WTC11 (cell line): Measurements from ENCODE around the gene SUPT4H1. TPM values are rescaled to one million over a fixed set of nuclear protein-coding genes. Genes with fewer than 3 reads are reported as not detected.

Source experiments
- ATAC-seq: fragments of 200-7000 bp; cut with Tn5 transposase; 2 replicates; pipeline ENCODE4 v1.10.0; 2021; ENCODE audit warnings: mild to moderate bottlenecking, moderate library complexity
- CTCF ChIA-PET: fragments of 300-600 bp; sonication (Branson Sonifier 250); formaldehyde crosslinking; loops from one replicate; lab custom pipeline; 2021; ENCODE audit warnings: antibody characterized with exemption; lab: Charles Lee
- POLR2A ChIA-PET: fragments of 350-600 bp; sonication (Branson Sonifier 250); formaldehyde crosslinking; loops from one replicate; lab custom pipeline; 2021; ENCODE audit warnings: antibody characterized with exemption; lab: Charles Lee
- DNase-seq: peaks from one replicate; pipeline ENCODE4 v3.0.0; 2021; ENCODE audit warnings: low spot score
- H3K27ac Mint-ChIP-seq: 2 replicates; pipeline ENCODE4 v1.8.0; 2021; ENCODE audit warnings: mixed read lengths
- H3K27me3 Mint-ChIP-seq: 2 replicates; pipeline ENCODE4 v1.8.0; 2021; ENCODE audit warnings: low read depth, mild to moderate bottlenecking, moderate library complexity, mixed read lengths
- H3K36me3 Mint-ChIP-seq: 2 replicates; pipeline ENCODE4 v1.8.0; 2021; ENCODE audit warnings: mixed read lengths
- H3K4me1 Mint-ChIP-seq: 2 replicates; pipeline ENCODE4 v1.8.0; 2022; ENCODE audit warnings: mixed read lengths
- H3K4me3 Mint-ChIP-seq: 2 replicates; pipeline ENCODE4 v1.8.0; 2021; ENCODE audit warnings: mild to moderate bottlenecking, moderate library complexity, mixed read lengths
- H3K9me3 Mint-ChIP-seq: 2 replicates; pipeline ENCODE4 v1.8.0; 2021; ENCODE audit warnings: mixed read lengths
- E2F1 ChIP-seq: sonication (generic); formaldehyde crosslinking; IDR thresholded peaks from 2 replicates; pipeline ENCODE4 v1.8.0; 2022; ENCODE audit warnings: mild to moderate bottlenecking, missing genetic modification reagents
- ELF4 ChIP-seq: sonication (generic); formaldehyde crosslinking; IDR thresholded peaks from 2 replicates; pipeline ENCODE4 v1.8.1; 2022; ENCODE audit warnings: low read depth, mild to moderate bottlenecking, moderate library complexity, missing genetic modification reagents
- FOXP1 ChIP-seq: sonication (generic); formaldehyde crosslinking; IDR thresholded peaks from 2 replicates; pipeline ENCODE4 v1.8.0; 2022; ENCODE audit warnings: missing genetic modification reagents, mild to moderate bottlenecking, moderate library complexity, borderline replicate concordance
- GABPB1 ChIP-seq: sonication (generic); formaldehyde crosslinking; IDR thresholded peaks from 2 replicates; pipeline ENCODE4 v1.8.1; 2023; ENCODE audit warnings: mild to moderate bottlenecking, missing genetic modification reagents
- GTF2I ChIP-seq: fragments of 250-450 bp; sonication (Bioruptor Pico); conservative IDR thresholded peaks from 2 replicates; pipeline ENCODE4 v1.4.0; 2021; ENCODE audit warnings: mild to moderate bottlenecking
- KAT7 ChIP-seq: sonication (generic); formaldehyde crosslinking; IDR thresholded peaks from 2 replicates; pipeline ENCODE4 v1.8.1; 2023; ENCODE audit warnings: missing genetic modification reagents, mild to moderate bottlenecking, borderline replicate concordance
- MYBL2 ChIP-seq: sonication (generic); formaldehyde crosslinking; IDR thresholded peaks from 2 replicates; pipeline ENCODE4 v1.8.1; 2023; ENCODE audit warnings: mild to moderate bottlenecking, moderate library complexity, missing genetic modification reagents
- NFE2L1 ChIP-seq: sonication (generic); formaldehyde crosslinking; IDR thresholded peaks from 2 replicates; pipeline ENCODE4 v1.8.1; 2023; ENCODE audit warnings: missing genetic modification reagents
- NR1H2 ChIP-seq: sonication (generic); formaldehyde crosslinking; IDR thresholded peaks from 2 replicates; pipeline ENCODE4 v1.9.0; 2021; ENCODE audit warnings: mild to moderate bottlenecking, moderate library complexity, missing genetic modification reagents
- PRDM15 ChIP-seq: sonication (generic); formaldehyde crosslinking; IDR thresholded peaks from 2 replicates; pipeline ENCODE4 v1.8.0; 2022; ENCODE audit warnings: missing genetic modification reagents
- SMAD4 ChIP-seq: sonication (generic); formaldehyde crosslinking; IDR thresholded peaks from 2 replicates; pipeline ENCODE4 v1.8.0; 2022; ENCODE audit warnings: mild to moderate bottlenecking, missing genetic modification reagents
- STAT6 ChIP-seq: sonication (generic); formaldehyde crosslinking; conservative IDR thresholded peaks from 2 replicates; pipeline ENCODE4 v1.8.1; 2023; ENCODE audit warnings: mild to moderate bottlenecking, low read depth, missing genetic modification reagents, moderate library complexity
- ZMAT4 ChIP-seq: fragments of 250-450 bp; sonication (Bioruptor Pico); IDR thresholded peaks from 2 replicates; pipeline ENCODE4 v1.9.0; 2021; ENCODE audit warnings: mild to moderate bottlenecking
- ZNF423 ChIP-seq: fragments of 250-450 bp; sonication (Bioruptor Pico); IDR thresholded peaks from 2 replicates; pipeline ENCODE4 v2.1.2; 2022; ENCODE audit warnings: mild to moderate bottlenecking, moderate library complexity
- ZNF425 ChIP-seq: fragments of 250-450 bp; sonication (Bioruptor Pico); conservative IDR thresholded peaks from 2 replicates; pipeline ENCODE4 v1.9.0; 2021; ENCODE audit warnings: mild to moderate bottlenecking
- ZNF671 ChIP-seq: fragments of 250-450 bp; sonication (Bioruptor Pico); IDR thresholded peaks from 2 replicates; pipeline ENCODE4 v1.8.0; 2021; ENCODE audit warnings: mild to moderate bottlenecking
- total RNA-seq: library from RNA; stranded (reverse); gene quantifications from 3 replicates; pipeline ENCODE4 v1.2.3, GENCODE V29; 2021
- TF ChIP-seq, protein P1 (sequence below): sonication (generic); formaldehyde crosslinking; IDR thresholded peaks from 2 replicates; pipeline ENCODE4 v1.8.1; 2023; ENCODE audit warnings: mild to moderate bottlenecking, moderate library complexity, missing genetic modification reagents

SUPT4H1 gene
- total RNA-seq, 1 experiment from 2014 or later: 85.5 TPM

GRCh38 chr17:58367461-58367860 is 15.5 kb upstream of the SUPT4H1 start:
- POLR2A ChIA-PET: interaction anchor here (0.7 kb wide), 1 partner anchor 11 kb away, joined by 6 read pairs; no protein-coding TSS in a partner anchor
- Mint-ChIP-seq H3K9me3 (no peaks in the 10 kb centered on the region), H3K27ac (no peak overlapping the region), H3K36me3 (no peaks in the 10 kb centered on the region), H3K4me1 (peaks cover 6% of the 10 kb centered on the region), H3K27me3 (0 out of 2 replicates have a peak, but pooled peaks cover 3% of the 10 kb centered on the region), H3K4me3 (no peak overlapping the region)
- CTCF ChIA-PET: no interaction called here
- no peak for TF ChIP-seq SMAD4
- TF ChIP-seq ZMAT4: no peak
- no peak for TF ChIP-seq NFE2L1 (CRISPR knock-in tag)
- no peak for TF ChIP-seq GABPB1 (CRISPR knock-in tag)
- TF ChIP-seq ZNF423 (CRISPR knock-in tag): no peak
- TF ChIP-seq, protein P1, sequence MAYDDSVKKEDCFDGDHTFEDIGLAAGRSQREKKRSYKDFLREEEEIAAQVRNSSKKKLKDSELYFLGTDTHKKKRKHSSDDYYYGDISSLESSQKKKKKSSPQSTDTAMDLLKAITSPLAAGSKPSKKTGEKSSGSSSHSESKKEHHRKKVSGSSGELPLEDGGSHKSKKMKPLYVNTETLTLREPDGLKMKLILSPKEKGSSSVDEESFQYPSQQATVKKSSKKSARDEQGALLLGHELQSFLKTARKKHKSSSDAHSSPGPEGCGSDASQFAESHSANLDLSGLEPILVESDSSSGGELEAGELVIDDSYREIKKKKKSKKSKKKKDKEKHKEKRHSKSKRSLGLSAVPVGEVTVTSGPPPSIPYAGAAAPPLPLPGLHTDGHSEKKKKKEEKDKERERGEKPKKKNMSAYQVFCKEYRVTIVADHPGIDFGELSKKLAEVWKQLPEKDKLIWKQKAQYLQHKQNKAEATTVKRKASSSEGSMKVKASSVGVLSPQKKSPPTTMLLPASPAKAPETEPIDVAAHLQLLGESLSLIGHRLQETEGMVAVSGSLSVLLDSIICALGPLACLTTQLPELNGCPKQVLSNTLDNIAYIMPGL (CRISPR knock-in tag): no peak
- TF ChIP-seq ZNF425 (CRISPR knock-in tag): no peak
- no peak for TF ChIP-seq ZNF671
- TF ChIP-seq MYBL2 (CRISPR knock-in tag): no peak
- no peak for TF ChIP-seq GTF2I (CRISPR knock-in tag)
- no peak for TF ChIP-seq NR1H2
- TF ChIP-seq STAT6: no peak
- DNase-seq (no peak), ATAC-seq (no peak)

- H3K36me3 Mint-ChIP-seq: no peaks in the 10 kb centered on the region
- ATAC-seq: no peak
- POLR2A ChIA-PET: interaction anchor here (0.6 kb wide), 1 partner anchor 13 kb away, joined by 3 read pairs; no protein-coding TSS in a partner anchor
Measured at GRCh38 chr17:58365980-58366595, 14.1 kb upstream of the SUPT4H1 start.

More at GRCh38 chr17:58365980-58366595, 14.1 kb upstream of the SUPT4H1 start:
- no peaks in the 10 kb centered on the region for H3K9me3 Mint-ChIP-seq
- peaks cover 11% of the 10 kb centered on the region for H3K4me1 Mint-ChIP-seq
- TF ChIP-seq FOXP1 (no peak), ELF4 (CRISPR knock-in tag) (no peak), E2F1 (no peak), PRDM15 (CRISPR knock-in tag) (no peak), KAT7 (no peak)
- no peak overlapping the region for H3K4me3 Mint-ChIP-seq
- DNase-seq: no peak
- 0 out of 2 replicates have a peak, but pooled peaks cover 3% of the 10 kb centered on the region for H3K27me3 Mint-ChIP-seq
- H3K27ac Mint-ChIP-seq: no peak overlapping the region
- CTCF ChIA-PET: interaction anchor here (1.7 kb wide), 1 partner anchor 51 kb away, joined by 7 read pairs; the partner anchor contains the start of gene RNF43
